Loucy (cell line): ENCODE measurements around the gene CCN2.

Source experiments
- EZH2phosphoT487 ChIP-seq: fragments of 200-600 bp; IDR thresholded peaks from 2 replicates; pipeline ENCODE4 v1.6.1; 2018; ENCODE audit warnings: antibody characterized with exemption, mild to moderate bottlenecking, moderate library complexity, borderline replicate concordance
- TF ChIP-seq, protein P1 (sequence below): fragments of 200-600 bp; sonication (generic); conservative IDR thresholded peaks from 2 replicates; pipeline ENCODE4 v1.5.1; 2014; ENCODE audit warnings: mild to moderate bottlenecking, antibody characterized with exemption, low read length

GRCh38 chr6:132000296-132000695, 49.1 kb upstream of the CCN2 start:
- TF ChIP-seq, protein P1, sequence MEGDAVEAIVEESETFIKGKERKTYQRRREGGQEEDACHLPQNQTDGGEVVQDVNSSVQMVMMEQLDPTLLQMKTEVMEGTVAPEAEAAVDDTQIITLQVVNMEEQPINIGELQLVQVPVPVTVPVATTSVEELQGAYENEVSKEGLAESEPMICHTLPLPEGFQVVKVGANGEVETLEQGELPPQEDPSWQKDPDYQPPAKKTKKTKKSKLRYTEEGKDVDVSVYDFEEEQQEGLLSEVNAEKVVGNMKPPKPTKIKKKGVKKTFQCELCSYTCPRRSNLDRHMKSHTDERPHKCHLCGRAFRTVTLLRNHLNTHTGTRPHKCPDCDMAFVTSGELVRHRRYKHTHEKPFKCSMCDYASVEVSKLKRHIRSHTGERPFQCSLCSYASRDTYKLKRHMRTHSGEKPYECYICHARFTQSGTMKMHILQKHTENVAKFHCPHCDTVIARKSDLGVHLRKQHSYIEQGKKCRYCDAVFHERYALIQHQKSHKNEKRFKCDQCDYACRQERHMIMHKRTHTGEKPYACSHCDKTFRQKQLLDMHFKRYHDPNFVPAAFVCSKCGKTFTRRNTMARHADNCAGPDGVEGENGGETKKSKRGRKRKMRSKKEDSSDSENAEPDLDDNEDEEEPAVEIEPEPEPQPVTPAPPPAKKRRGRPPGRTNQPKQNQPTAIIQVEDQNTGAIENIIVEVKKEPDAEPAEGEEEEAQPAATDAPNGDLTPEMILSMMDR = no peak
- no peak for TF ChIP-seq EZH2phosphoT487
